Stimulated activated CD4-positive, alpha-beta T cell treated with anti-CD3 and anti-CD28 coated beads, Interleukin-1b, Interleukin-23, amount 100 ng/mL, for 4 hours (primary cell): ENCODE data around the gene MIS18BP1.
"Not testable (repeated sequence)": the region's sequence is repeated elsewhere in the genome, so short reads cannot be mapped to it uniquely, and the experiment has no call there.

Experiments used
- DNase-seq, 2 donors: peaks; one replicate each; pipeline ENCODE4 v3.0.0-alpha.2; 2020; ENCODE audit warnings: low read depth in 2 of 2

The MIS18BP1 gene

DNA sequence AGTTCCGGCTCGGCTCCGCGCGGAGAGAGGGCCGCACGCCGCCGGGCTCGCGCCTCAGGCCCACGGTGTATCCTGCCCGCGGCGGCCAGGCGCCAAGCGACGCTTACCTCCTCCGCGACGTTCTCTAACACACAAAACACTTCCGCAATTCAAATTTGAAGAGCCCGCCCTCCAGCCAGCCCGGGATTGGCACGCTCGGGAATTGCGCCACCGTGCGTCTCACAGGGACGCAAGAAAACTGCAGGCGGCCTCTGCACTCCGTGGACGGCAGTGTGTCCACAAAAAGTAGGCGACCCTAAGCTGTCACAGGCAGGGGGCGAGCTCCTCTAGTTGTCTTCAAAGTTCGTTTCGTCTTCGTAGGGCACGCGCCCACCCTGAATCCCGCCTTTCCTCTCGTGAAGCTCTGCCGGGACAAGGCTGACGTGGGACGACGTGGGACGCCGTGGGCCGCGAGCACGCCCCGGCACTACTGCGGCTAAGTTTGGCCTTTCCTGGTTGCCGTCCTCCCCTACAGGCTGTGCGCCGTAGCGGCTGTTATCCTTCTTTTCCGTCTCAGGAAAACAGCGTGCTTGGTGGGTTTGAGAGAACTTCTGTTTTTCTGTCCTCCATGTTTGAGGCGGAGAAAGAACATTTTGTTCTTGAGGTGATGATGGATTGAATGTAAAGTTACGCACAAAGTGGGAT lies at the start of gene MIS18BP1:
MIS18BP1 (minus strand) TSS at position 133 of the 684 bp plus-strand sequence. CDS start 5,916 bp downstream, outside the sequence.
- DNase-seq, result peak; percentile 86 to 87

DNA sequence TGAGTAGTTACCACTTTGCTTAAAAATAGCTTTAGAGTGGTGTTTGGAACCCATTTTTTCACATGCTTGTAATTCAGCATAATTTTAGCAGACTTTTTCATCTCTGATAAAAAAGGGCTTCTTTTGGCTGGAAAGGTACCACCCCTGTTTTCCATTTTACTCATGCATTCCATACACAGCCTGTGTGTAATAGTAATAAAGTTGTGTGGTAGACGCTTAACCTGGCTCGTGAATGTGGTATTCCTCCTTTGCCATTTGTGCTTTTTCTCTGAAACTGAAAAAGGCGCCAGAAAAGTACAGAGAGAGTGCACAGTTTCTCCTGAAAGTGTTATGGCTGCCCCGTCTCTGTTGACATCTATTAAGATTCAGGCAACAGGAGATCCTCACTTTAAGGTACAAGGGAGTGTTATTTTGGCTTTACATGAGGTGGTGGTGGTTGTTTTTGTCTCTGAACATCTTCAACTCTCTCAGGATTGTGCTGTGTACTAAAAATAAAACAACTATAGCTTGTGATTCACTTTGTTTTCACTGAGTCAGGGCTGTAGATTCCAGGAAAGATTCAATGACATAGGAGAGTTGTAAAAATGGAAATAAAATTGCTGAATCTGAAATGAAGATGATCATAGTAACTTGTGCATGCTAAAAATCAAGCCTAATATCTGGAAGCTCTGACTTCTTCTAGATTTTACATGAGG lies 45.6 kb upstream of the MIS18BP1 start:
- no peak for DNase-seq

DNA sequence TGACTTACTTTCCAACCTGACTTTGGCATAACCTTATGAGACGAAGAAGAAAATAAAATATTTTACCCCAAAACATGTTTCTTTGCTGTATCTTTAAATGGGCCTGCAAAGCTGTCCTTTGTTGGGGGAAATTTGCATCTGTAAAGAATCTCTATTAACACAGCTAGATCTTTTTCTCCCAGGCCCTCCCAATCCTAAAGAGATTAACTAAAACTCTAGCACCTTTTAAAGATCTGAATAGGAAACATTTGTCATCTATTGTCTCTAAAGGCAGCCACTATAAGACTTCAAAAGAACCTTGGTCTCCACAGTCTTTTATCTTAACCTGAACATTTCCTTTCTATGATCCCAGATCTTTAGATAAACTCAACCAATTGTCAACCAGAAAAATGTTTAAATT lies 41.8 kb upstream of the MIS18BP1 start:
- DNase-seq, result not testable (repeated sequence)

DNA sequence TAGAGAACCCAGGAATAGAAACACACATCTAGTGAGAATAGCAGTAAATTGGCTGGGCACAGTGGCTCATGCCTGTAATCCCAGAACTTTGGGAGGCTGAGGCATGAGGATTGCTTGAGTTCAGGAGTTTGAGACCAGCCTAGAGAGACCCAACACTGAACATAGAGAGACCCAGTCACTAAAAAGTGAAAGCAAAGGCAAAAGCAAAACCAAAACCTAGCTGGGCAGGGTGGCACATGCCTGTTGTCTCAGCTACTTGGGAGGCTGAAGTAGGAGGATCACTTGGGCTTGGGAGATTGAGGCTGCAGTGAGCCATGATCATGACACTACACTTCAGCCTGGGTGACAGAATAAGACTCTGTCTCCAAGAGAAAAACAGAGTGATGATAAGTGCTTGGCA lies 37.5 kb upstream of the MIS18BP1 start:
- no peak for DNase-seq

DNA sequence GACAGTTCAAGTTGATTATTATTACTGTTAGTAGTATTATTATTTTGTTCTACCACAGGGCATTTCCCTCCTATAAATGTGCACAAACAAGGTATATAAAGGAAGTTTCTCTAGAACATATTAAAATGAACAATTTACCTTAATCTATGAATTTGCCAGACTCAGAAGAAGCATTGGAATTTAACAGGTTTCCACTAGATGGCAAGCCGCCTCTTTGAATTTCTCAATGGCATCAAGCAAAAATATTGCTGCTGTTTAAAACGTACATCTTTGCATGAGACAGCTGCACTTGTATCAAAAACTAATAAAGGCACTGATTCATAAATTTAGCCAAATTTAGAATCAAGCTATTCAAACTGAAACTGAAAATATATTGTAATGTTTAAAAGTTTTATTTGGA lies 34.6 kb upstream of the MIS18BP1 start:
- no peak for DNase-seq

DNA sequence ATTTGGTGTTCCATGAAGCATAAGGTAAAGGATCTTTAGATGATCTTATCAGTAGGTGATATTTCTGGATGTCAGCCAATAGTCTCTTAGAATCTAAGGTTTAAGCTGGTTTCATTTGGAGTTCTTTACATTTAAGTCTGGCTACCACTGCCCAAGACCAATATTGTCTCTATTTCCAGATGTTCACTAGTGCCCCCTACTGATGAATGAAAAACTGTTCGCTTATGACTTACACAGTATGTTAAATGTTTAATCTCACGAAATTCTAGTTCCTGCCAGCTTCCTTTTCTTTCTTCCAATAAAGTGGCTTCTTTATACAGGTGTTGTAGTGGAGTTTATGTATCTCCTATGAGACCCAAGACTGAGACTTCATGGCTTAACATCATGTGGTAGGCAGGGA lies 31.8 kb upstream of the MIS18BP1 start:
- DNase-seq, result no peak

DNA sequence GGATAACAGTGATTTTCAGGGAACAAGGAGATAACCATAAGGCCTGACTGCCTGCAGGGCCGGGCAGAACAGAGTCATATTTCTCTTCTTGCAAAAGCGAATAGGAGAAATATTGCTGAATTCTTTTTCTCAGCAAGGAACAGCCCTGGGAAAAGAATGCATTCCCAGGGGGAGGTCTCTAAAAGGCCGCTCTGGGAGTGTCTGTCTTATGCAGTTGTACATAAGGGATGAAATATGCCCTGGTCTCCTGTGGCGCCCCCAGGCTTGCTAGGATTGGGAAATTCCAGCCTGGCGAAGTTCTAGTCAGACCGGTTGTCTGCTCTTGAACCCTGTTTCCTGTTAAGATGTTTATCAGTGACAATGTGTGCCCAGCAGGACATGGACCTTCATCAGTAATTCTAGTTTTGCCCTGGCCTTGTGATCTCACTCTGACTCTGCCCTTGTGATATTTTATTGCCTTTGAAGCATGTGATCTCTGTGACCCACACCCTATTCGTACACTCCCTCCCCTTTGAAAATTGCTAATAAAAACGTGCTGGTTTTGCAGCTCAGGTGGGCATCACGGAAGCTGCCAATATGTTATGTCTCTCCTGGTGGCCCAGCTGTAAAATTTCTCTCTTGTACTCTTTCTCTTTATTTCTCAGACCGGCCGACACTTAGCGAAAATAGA lies 28.9 kb upstream of the MIS18BP1 start:
- DNase-seq, result not testable (repeated sequence)

DNA sequence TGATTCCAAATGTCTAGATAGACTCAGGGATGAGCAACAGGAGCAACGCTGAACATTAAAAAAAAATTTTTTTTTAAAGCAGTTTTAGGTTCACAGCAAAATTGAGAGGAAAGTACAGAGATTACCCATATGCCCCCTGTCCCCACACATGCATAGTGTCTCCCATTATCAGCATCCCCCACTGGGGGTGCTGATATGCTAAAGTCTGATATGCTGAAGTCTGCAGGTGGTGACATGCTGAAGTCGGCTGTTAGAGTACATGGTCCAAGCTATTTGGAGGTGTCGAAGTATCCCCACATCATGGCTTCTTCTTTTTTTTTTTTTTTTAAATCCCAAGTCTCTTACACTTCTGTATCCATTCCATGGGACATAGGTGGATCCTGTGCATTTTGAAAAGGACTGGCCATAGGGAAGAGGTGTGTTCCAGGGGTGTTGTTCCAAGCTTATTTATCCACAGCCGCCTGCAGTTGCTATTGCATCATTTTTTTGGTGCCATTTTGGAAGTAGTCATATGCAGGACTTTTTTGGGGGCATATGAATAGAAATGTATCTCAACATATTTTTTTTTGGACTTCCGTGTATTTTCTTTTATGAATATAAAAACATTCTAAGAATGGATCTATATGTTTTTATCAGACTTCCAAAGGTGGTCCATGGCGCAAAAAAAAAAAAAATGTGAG lies 19.0 kb upstream of the MIS18BP1 start:
- DNase-seq, result no peak

DNA sequence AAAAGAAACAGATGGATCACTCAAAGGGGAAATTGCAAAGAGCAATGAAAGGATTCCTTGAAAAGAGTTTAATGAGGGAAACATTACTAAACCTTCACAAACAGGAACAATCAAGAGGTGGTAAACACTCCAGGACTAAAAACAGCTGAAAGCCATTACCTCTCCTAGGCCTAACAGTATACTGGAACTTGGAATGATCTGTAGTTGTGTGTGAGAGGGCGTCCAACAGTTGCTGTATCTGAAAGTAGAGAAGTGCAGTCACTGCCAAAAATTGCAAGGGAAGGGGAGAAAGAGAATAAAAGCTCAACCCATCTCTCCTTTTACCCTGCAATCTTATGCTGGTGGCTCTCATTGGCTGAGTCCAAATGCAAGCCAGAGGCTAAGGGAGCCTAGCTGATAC lies 17.0 kb upstream of the MIS18BP1 start:
- DNase-seq, result no peak

DNA sequence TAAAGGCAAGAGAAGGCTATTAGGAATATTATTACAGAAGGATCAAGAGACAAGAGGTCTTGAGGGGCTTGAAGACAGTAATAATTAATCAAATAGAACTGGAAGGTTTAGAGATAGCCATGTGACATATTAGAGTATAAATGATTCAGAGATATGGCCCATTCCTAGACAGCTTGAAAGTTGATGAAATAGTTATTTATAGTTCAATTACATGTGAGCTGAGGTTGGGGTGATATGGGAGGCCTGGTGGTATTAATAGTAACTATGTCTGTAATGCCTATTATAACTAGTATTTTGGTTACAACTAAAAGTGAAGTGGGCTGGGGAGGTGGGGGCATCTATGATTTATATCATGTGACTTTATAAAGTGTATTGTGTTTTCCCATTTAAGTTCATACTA lies 14.1 kb upstream of the MIS18BP1 start:
- no peak for DNase-seq

DNA sequence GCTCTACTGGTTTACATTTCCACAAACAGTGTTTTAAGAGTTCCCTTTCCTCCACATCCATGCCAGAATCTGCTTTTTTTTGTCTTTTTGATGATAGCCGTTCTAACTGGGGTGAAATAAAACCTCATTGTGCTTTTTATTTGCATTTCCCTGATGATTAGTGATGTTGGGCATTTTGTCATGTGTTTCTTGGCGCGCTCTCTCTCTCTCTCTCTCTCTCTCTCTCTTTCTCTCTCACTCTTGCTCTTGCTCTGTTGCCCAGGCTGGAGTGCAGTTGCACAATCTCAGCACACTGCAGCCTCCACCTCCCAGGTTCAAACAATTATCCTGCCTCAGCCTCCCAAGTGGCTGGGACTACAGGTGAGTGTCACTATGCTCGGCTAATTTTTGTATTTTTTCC lies 9.6 kb upstream of the MIS18BP1 start:
- no peak for DNase-seq

DNA sequence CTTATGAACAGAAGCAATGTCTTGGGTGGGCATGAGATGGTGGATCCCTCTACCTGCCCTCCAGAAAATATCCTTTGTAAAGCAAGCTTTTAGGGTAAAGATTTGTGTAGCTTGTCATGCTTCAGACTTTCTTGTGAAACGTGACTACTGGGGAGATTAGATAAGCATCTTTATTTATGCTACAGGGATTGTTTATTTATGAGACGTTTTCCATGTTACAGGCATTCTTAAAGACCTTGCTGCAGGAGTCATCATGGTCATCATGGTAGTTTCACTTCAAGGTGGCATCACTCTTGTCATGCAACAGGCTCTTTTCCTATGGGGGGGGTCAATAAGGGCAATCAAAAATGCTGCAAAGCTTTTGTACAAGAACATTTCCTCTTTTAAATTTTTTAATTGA lies 8.2 kb upstream of the MIS18BP1 start:
- no peak for DNase-seq

DNA sequence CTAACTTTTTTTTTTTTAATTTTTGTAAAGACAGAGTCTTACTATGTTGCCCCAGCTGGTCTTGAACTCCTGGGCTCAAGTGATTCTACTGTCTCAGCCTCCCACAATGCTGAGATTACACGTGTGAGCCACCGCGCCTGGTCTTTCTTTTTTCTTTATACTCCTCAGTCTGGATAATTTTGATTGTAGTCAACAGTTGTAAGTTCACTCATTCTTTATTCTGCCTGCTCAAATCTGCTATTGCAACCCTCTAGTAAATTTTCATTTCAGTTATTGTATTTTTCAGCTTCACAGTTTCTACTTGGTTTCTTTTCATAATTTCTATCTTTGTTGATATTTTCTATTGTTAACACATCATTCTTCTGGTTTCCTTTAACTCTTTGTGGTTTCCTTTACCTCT lies 5.8 kb upstream of the MIS18BP1 start:
- DNase-seq, result no peak

DNA sequence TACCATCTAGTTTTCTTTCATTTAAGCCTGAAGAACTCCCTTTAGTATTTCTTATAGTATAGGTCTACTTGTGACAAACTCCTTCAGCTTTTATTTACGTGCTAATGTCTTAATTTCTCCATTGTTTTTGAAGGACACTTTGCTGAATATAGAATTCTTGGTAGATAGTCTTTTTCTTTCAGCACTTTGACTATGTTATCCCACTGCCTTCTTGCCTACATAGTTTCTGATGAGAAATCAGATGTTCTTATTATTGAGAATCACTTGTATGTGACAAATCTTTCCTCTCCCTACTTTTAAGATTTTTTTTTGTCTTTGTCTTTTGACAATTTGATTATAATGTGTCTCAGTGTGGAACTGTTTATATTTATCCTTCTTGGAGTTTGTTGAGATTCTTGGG lies 5.1 kb upstream of the MIS18BP1 start:
- no peak for DNase-seq

DNA sequence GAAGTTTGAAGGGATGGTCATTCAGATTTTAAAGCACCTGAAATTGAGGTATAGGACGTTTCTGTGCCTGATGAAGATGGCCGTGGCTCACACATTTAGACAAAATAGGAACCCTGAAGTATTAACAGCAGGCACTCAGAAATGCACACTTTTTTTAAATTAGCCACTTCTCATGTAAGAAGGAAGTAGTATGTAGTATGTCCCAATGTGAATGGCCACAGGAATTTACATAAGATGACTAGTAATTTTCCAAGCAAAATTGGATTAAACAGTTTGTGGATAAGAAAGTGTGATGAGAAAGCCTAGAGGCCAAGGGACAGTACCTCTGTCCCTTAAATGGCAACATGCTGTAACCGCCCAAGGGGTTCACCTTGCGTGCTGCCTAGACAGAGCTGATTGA lies 1.8 kb upstream of the MIS18BP1 start:
- no peak for DNase-seq

DNA sequence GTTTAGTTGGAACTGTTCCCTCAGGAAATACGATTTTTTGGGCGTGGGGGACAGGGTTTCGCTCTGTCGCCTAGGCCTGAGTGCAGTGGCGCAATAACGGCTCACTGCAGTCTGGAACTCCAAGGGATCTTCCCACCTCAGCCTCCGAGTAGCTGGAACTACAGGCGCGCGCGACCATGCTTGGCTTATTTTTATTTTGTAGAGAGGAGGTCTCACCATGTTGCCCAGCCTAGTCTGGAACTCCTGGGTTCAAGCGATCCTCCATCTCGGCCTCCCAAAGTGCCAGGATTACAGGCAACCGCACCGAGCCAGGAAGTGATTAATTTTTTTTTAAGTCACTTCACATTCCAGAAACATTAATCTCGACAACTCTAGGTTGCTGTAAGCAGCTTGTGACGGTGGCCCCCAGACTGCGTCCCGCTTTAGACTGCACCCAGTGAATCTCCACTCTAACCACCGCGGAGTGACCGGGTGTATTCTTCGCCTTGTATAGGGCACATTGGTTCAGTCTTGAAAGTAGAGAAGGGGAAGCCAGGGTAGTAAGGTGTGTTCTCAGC lies 830 bp upstream of the MIS18BP1 start:
- no peak for DNase-seq

DNA sequence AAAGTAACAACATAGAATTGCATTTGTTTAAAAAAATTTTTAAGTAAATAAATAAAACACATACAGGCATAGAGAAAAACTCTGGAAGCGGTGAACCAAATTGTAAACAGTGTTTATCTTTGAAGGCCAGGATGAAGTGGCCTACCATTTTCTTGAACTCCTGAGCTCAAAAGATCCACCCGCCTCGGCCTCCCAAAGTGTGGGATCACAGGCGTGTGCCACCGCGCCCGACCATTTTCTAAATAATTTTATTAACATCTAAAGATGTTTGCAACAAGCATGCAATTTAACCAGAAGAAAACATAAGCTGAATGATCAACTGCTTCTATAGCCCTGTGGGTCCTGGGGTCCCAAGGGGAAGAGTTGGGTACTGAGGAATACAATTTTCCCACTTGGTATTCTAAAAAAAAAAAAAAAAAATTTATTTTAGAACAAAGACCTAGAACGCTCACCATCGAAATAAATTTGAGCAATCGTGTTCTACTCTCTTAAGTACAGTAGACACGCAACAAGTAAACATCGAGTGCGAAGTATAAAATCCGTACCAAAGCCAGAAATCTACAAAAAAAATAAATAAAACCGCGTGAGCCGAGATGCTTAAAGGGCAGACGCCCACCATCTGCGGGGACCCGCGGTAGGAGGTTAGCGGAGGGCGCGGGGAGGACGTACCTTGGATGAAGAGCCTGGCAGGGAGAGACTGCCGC lies 484 bp downstream of the MIS18BP1 start:
- DNase-seq, result no peak

DNA sequence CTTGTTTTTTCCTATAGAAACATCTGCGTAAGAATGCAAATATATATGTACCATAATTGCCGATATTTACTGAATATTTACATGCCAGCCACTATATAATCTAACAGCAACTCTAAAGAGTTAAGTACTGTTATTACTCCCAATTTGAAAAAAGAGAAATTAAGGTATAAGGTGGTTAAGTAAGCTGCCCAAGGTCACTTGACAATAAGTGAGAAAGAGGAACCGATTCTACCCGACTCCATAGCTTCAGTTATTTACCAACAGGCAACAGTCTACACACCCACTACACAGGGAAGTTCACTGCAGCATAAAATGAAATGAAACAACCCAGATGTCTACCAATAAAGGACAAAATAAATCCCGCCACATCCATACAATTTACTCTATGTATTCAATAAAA lies 1.1 kb downstream of the MIS18BP1 start:
- DNase-seq, result no peak

DNA sequence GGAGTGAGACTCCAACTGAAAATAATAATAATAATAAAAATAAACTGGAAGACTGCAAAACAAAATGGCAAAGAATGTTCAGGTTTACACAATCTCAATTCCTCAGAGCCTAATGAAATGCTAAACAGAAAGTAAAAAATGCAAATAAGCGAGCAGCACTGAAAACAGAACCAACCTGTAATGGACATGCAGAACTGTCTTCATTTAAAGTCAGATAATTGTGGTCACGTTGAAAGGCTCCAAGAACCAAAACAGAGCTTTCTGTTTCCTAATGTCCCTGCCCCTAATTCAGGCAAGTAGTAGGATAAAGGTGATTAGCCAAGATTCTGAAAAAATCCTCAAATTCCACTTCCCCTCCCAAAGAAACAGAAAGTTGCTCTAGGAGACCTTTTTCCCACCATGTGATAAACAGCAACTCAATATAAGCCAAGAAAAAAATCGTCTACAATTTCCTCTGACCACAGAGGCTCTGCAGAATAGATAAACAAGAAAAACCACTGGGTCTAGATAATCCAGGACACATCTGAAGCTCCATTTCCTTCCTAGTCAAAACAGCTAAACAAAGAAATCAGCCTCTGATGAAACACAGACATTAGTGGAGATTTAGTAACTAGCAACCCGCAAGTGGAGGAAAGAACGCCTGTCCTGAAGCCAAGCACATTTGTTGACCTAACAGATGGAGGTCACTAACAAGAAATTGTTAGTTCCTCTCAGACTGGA lies 3.0 kb downstream of the MIS18BP1 start:
- DNase-seq, result no peak

DNA sequence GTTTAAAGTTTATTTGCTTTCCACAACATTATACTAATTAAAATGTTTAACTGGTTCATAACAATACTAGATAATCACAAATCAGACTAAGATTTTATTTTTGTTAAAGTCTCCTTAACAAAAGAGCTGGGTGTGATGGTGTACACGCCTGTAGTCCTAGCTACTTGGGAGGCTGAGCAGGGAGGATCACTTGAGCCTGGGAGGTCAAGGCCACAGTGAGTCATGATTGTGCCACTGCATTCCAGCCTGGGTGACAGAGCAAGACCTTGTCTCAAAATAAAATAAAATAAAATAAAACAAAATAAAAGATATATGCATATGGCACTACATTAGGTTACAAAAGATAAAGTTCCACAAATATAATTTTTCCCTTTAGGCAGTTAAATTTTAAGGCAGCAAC lies 5.6 kb downstream of the MIS18BP1 start:
- DNase-seq, result no peak

DNA sequence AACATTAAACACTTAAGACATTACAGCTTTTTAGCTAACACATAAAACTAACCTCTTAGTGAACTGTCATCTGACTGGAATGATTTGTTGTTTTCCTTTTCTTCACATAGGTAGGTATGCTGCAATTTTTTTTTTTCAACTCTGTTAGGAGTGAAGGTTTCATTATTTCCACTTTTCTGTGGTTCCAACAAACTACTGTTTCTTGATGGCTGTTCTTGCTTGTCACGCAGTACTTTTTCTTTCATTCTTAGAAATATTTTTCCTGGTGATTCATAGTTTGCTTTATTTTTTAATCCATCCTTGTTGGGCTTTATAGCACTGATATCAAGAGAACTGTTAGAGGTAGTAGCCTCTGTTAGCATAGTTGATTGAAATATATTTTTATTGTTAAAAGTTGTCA lies 6.3 kb downstream of the MIS18BP1 start:
- DNase-seq, result no peak
